Trophoblast cell (in vitro differentiated cells and primary cell): ENCODE measurements around the gene TMEM208.

ENCODE experiments used
- DNase-seq, 2 donors: peaks; one replicate each; pipeline ENCODE4 v3.0.0-alpha.2; 2016
- H2AFZ ChIP-seq: 2 replicates; pipeline ENCODE4 v1.6.1; 2013; ENCODE audit warnings: low read length, moderate library complexity, mild to moderate bottlenecking; ENCODE audit not compliant: insufficient read depth, poor library complexity
- H2AK5ac ChIP-seq: 2 replicates; pipeline ENCODE4 v1.6.1; 2013; ENCODE audit warnings: mild to moderate bottlenecking, low read length
- H2BK120ac ChIP-seq: 2 replicates; pipeline ENCODE4 v1.6.1; 2013; ENCODE audit warnings: low read length, mild to moderate bottlenecking, moderate library complexity; ENCODE audit not compliant: insufficient read depth, poor library complexity
- H2BK12ac ChIP-seq: 2 replicates; pipeline ENCODE4 v1.6.1; 2013; ENCODE audit warnings: mild to moderate bottlenecking, low read length, moderate library complexity
- H2BK5ac ChIP-seq: 2 replicates; pipeline ENCODE4 v1.6.1; 2013; ENCODE audit warnings: low read length, low read depth, moderate library complexity, mild to moderate bottlenecking; ENCODE audit not compliant: poor library complexity
- H3K14ac ChIP-seq: 2 replicates; pipeline ENCODE4 v1.6.1; 2013; ENCODE audit warnings: mild to moderate bottlenecking, low read length
- H3K18ac ChIP-seq: 2 replicates; pipeline ENCODE4 v1.6.1; 2013; ENCODE audit warnings: mild to moderate bottlenecking, low read length
- H3K23ac ChIP-seq: 2 replicates; pipeline ENCODE4 v1.6.1; 2013; ENCODE audit warnings: low read length
- H3K27ac ChIP-seq: 2 replicates; pipeline ENCODE4 v1.5.1; 2013; ENCODE audit warnings: low read depth, mild to moderate bottlenecking, inconsistent platforms, low read length, moderate library complexity
- H3K27me3 ChIP-seq: 2 replicates; pipeline ENCODE4 v1.6.1; 2013; ENCODE audit warnings: inconsistent platforms, mild to moderate bottlenecking, low read length, moderate library complexity; ENCODE audit not compliant: insufficient read depth
- H3K36me3 ChIP-seq, 2 experiments: 1 replicate in 1 of 2; 2 replicates in 1 of 2; pipeline ENCODE4 v1.6.1; 2013; ENCODE audit warnings: low read length in 2 of 2, mild to moderate bottlenecking in 2 of 2, moderate library complexity in 1 of 2; ENCODE audit not compliant: insufficient read depth in 2 of 2, control insufficient read depth in 1 of 2
- H3K4ac ChIP-seq: 2 replicates; pipeline ENCODE4 v1.6.1; 2013; ENCODE audit warnings: low read depth, mild to moderate bottlenecking, low read length, moderate library complexity
- H3K4me1 ChIP-seq, 2 experiments: 1 replicate in 1 of 2; 2 replicates in 1 of 2; pipeline ENCODE4 v1.6.1; 2013; ENCODE audit warnings: low read length in 2 of 2, mild to moderate bottlenecking in 2 of 2, moderate library complexity in 1 of 2; ENCODE audit not compliant: insufficient read depth in 2 of 2, control insufficient read depth in 1 of 2
- H3K4me2 ChIP-seq: 2 replicates; pipeline ENCODE4 v1.6.1; 2013; ENCODE audit warnings: inconsistent platforms, mild to moderate bottlenecking, low read length, moderate library complexity
- H3K4me3 ChIP-seq: 2 replicates; pipeline ENCODE4 v1.5.1; 2013; ENCODE audit warnings: mild to moderate bottlenecking, low read depth, low read length, inconsistent platforms
- H3K79me1 ChIP-seq: one replicate; pipeline ENCODE4 v1.6.1; 2013; ENCODE audit warnings: low read length
- H3K79me2 ChIP-seq: 2 replicates; pipeline ENCODE4 v1.6.1; 2013; ENCODE audit warnings: low read length, mild to moderate bottlenecking; ENCODE audit not compliant: control insufficient read depth, insufficient read depth, poor library complexity
- H3K9ac ChIP-seq: 2 replicates; pipeline ENCODE4 v1.6.1; 2013; ENCODE audit warnings: mild to moderate bottlenecking, low read length
- H3K9me3 ChIP-seq: 2 replicates; pipeline ENCODE4 v1.6.1; 2013; ENCODE audit warnings: low read depth, mild to moderate bottlenecking, control low read depth, inconsistent platforms, low read length; ENCODE audit not compliant: insufficient read depth
- H4K12ac ChIP-seq: 2 replicates; pipeline ENCODE4 v1.6.1; 2013; ENCODE audit warnings: low read depth, mild to moderate bottlenecking, low read length, moderate library complexity
- H4K8ac ChIP-seq: 2 replicates; pipeline ENCODE4 v1.6.1; 2013; ENCODE audit warnings: low read depth, mild to moderate bottlenecking, low read length, moderate library complexity
- H4K91ac ChIP-seq: one replicate; pipeline ENCODE4 v1.6.1; 2013; ENCODE audit warnings: low read depth, mild to moderate bottlenecking, low read length, moderate library complexity
- WGBS: extraction: QIAGEN DNeasy Blood & Tissue Kit; methylation state at CpG from one replicate; pipeline ENCODE4 v1.1.7; 2013; ENCODE audit warnings: missing lambda C conversion rate; ENCODE audit not compliant: insufficient read length, insufficient coverage; ENCODE audit errors: extremely low coverage; 5-methylcytosine and 5-hydroxymethylcytosine counted together

The TMEM208 gene

DNA sequence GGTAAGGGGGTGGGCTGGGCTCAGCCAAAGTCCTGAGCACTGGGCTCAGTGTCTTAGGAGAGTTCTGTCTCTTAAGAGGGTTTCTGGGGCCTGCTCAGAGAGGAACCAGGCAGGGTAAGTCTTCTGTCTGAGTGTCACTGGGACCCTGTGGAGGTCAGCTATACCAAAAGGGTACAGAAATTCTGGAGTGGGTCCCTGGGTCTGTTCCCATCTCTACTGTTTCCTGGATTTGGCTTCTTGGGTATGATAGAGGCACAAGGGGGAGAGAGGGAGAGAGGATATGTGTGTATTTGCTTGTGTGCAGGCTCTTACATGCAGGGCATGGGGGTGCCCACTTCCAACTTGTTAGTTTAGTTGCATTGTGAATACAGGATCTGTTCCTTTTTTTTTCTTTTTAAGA lies 33.4 kb upstream of the TMEM208 start:
- peaks cover 10% of the 10 kb centered on the region for H3K79me2 ChIP-seq
- H4K12ac ChIP-seq, result no peak overlapping the region
- no peak overlapping the region for H2AFZ ChIP-seq
- H2BK12ac ChIP-seq, result no peak overlapping the region
- DNase-seq, result no peak
- H3K4me1 ChIP-seq, result peaks cover 13 to 23% of the 10 kb centered on the region in 2 experiments
- no peaks in the 10 kb centered on the region for H3K9me3 ChIP-seq
- H4K91ac ChIP-seq, result no peak overlapping the region
- H3K14ac ChIP-seq, result no peak overlapping the region
- H3K4me2 ChIP-seq, result peak overlapping the region; percentile 79
- peaks cover 10% of the 10 kb centered on the region for H3K79me1 ChIP-seq
- H3K23ac ChIP-seq, result no peak overlapping the region
- H3K36me3 ChIP-seq, result peaks cover 50 to 52% of the 10 kb centered on the region in 2 experiments
- H3K4me3 ChIP-seq, result no peak overlapping the region
- no peak overlapping the region for H2BK120ac ChIP-seq
- H3K27me3 ChIP-seq, result no peaks in the 10 kb centered on the region
- peak overlapping the region; percentile 99 for H3K4ac ChIP-seq
- no peak overlapping the region for H3K27ac ChIP-seq
- no peak overlapping the region for H3K18ac ChIP-seq
- H3K9ac ChIP-seq, result no peak overlapping the region
- no peak overlapping the region for H2BK5ac ChIP-seq
- no peak overlapping the region for H4K8ac ChIP-seq
- H2AK5ac ChIP-seq, result no peak overlapping the region

DNA sequence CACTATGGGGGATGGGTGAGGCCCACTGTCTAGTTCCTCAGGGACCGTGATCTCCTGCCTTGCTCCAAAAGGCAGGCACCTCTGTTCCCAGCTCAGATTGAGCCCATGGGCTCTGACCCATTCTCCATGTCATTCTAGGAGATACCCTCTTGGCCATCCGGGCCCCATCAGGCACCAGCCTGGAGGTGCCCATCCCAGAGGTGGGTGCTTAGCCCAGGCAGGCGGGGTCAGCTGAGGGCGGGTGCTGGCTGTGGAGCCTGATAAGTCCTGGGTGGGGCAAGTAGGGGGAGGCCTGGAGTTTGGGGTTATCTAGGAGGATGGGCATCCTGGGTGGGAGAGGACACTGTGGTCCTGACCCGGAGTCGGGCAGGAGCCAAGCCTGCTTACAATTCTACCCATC lies 32.7 kb upstream of the TMEM208 start:
- Histone ChIP-seq H3K27ac (no peak overlapping the region), H3K79me1 (peaks cover 13% of the 10 kb centered on the region), H4K12ac (no peak overlapping the region), H3K9me3 (no peaks in the 10 kb centered on the region), H3K27me3 (no peaks in the 10 kb centered on the region), H3K4me2 (no peak overlapping the region), H3K36me3 (peaks cover 51 to 52% of the 10 kb centered on the region in 2 experiments), H2BK5ac (no peak overlapping the region), H3K79me2 (peaks cover 10% of the 10 kb centered on the region), H3K9ac (no peak overlapping the region), H3K4ac (no peak overlapping the region), H3K18ac (no peak overlapping the region), H3K14ac (no peak overlapping the region), H2BK120ac (no peak overlapping the region), H3K4me3 (no peak overlapping the region), H2AK5ac (no peak overlapping the region), H2AFZ (no peak overlapping the region), H3K23ac (no peak overlapping the region), H2BK12ac (no peak overlapping the region), H4K8ac (no peak overlapping the region), H3K4me1 (peaks cover 15 to 29% of the 10 kb centered on the region in 2 experiments), H4K91ac (no peak overlapping the region)
- no peak for DNase-seq
- WGBS, result no CpG with 5 or more reads among the region's 6 CpGs

DNA sequence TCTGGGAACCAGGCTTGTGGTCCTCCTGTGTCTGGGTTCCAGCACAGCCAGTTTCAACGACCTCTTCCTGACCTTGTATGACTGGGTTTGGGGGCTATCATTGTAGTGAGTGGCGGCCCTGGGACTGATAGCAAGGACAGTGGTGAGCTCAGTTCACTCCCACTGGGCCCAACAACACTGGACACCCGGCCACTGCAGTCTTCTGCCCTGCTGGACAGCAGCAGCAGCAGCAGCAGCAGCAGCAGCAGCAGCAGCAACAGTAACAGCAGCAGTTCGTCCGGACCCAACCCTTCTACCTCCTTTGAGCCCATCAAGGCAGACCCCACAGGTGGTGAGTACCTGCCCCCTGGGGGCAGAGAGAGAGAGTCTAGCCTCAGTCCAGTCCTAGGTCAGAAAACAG lies 31.3 kb upstream of the TMEM208 start:
- Histone ChIP-seq H3K27me3 (no peaks in the 10 kb centered on the region), H3K23ac (no peak overlapping the region), H4K12ac (no peak overlapping the region), H2AK5ac (no peak overlapping the region), H3K27ac (no peak overlapping the region), H2BK5ac (no peak overlapping the region), H3K14ac (no peak overlapping the region), H3K4me1 (peaks cover 21 to 34% of the 10 kb centered on the region in 2 experiments), H3K79me1 (peaks cover 13% of the 10 kb centered on the region), H3K79me2 (peaks cover 10% of the 10 kb centered on the region), H3K9me3 (no peaks in the 10 kb centered on the region), H3K18ac (no peak overlapping the region), H3K4me2 (no peak overlapping the region), H2BK12ac (no peak overlapping the region), H3K36me3 (peaks cover 54 to 55% of the 10 kb centered on the region in 2 experiments), H3K4ac (no peak overlapping the region), H4K91ac (no peak overlapping the region), H3K9ac (no peak overlapping the region), H4K8ac (no peak overlapping the region), H2AFZ (no peak overlapping the region), H2BK120ac (no peak overlapping the region), H3K4me3 (no peak overlapping the region)
- DNase-seq, result no peak
- no CpG with 5 or more reads among the region's 5 CpGs for whole genome bisulfite sequencing

DNA sequence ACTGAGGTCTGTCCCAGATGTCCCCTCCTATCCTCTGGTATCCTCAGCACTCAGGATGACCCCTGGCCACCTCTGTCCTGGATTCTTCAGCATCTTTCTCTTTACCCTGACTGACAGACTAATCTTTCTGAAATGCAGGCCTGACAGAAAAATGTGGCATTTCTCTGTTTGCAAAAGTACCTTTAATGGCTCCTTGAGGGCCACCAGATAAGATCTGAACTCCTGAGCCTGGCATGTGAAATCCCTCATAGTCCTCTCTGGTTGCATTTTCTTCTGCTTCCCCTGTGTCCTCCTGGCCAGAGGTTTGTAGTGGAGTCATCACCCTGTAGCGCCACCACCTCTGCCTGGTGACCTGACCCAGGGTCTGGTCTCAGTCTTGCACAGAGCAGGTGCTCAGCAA lies 30.0 kb upstream of the TMEM208 start:
- Histone ChIP-seq H3K9me3 (no peaks in the 10 kb centered on the region), H2BK120ac (no peak overlapping the region), H3K27me3 (no peaks in the 10 kb centered on the region), H3K4me2 (no peak overlapping the region), H3K18ac (no peak overlapping the region), H3K9ac (no peak overlapping the region), H2BK12ac (no peak overlapping the region), H3K79me2 (peaks cover 10% of the 10 kb centered on the region), H3K14ac (no peak overlapping the region), H3K4me3 (no peak overlapping the region), H2BK5ac (no peak overlapping the region), H4K8ac (no peak overlapping the region), H3K4me1 (peaks cover 21 to 30% of the 10 kb centered on the region in 2 experiments), H2AK5ac (no peak overlapping the region), H3K4ac (no peak overlapping the region), H3K79me1 (peaks cover 13% of the 10 kb centered on the region), H2AFZ (no peak overlapping the region), H3K23ac (no peak overlapping the region), H4K12ac (no peak overlapping the region), H3K27ac (no peak overlapping the region), H4K91ac (no peak overlapping the region), H3K36me3 (peaks cover 61 to 64% of the 10 kb centered on the region in 2 experiments)
- DNase-seq, result peak; percentile 88 to 97
- no CpG with 5 or more reads among the region's 1 CpG for WGBS
